Measurements from ENCODE around the gene ZGPAT.

- TF ChIP-seq CTCF (IDR thresholded peaks at IDR 0.05; ENCODE audit: low read depth, low read length, poor library complexity, severe bottlenecking) (no peak), EZH2phosphoT487 (IDR thresholded peaks at IDR 0.05; ENCODE audit: borderline replicate concordance, low read length) (no peak)
Observed at GRCh38 chr20:63686094-63686491, 21.7 kb upstream of the ZGPAT start.

Data from DOHH2 (cell line).